Lower leg skin (tissue), 4 donors: ENCODE measurements around the gene ATP6V1E1. TPM values are rescaled to one million over a fixed set of nuclear protein-coding genes. Genes with fewer than 3 reads are reported as not detected.

Source experiments
- DNase-seq, 2 donors: peaks; one replicate each; pipeline ENCODE4 v3.0.0-alpha.2; 2019; ENCODE audit warnings: low spot score in 2 of 2
- H3K4me3 ChIP-seq: fragments of 200-600 bp; sonication (generic); 2 replicates; pipeline ENCODE4 v1.5.1; 2017; ENCODE audit warnings: mild to moderate bottlenecking, low read depth; ENCODE audit not compliant: poor library complexity, severe bottlenecking
- POLR2A ChIP-seq, 2 donors: fragments of 450-650 bp; IDR thresholded peaks; one replicate each; pipeline ENCODE4 v1.6.1; 2016 to 2017; ENCODE audit warnings: antibody characterized with exemption in 2 of 2, mild to moderate bottlenecking in 1 of 2, moderate library complexity in 1 of 2
- WGBS, 2 donors: methylation state at CpG; one replicate each; pipeline ENCODE4 v1.1.5; 2018; 5-methylcytosine and 5-hydroxymethylcytosine counted together
- intact Hi-C: fragments of 100-400 bp; cut with DNase I; formaldehyde crosslinking; loops from one replicate; pipeline ENCODE4 v1.15.0; 2023; ENCODE audit warnings: low total_unique reads
- total RNA-seq, 4 donors: library from RNA; depleted of rRNA; stranded (reverse); fragments of >200 nt; gene quantifications; one replicate each; pipeline ENCODE4 v1.1.0, GENCODE V29; 2016
- TF ChIP-seq, protein P1 (sequence below), 3 donors: fragments of 450-650 bp; IDR thresholded peaks; one replicate each; pipeline ENCODE4 v1.5.1; 2016; ENCODE audit warnings: antibody characterized with exemption in 3 of 3, mild to moderate bottlenecking in 3 of 3, moderate library complexity in 2 of 3

ATP6V1E1 gene
- total RNA-seq, 4 donors from 2014 or later: 113 to 136 (median 125) TPM

DNA sequence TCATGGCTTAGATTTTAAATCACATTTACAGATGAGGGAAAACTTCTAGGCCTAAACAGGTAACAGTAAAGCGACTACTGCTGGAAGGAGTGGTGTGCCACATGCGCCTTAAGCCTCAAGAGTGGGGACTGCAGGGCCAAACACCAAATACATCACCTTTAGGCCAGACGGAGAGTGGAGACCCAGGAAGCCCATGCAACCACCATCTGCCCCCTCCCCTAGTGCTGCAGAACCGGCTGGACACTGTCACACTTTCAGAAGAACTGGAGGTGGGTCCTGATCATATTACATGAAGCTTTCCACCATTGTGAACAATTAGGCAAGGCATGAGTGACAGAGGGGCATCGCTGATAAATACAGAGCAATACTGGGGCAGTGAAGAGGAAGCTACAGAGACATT is 36.3 kb downstream of the ATP6V1E1 start:
- TF ChIP-seq POLR2A (IDR thresholded peaks at IDR 0.05): no peak
- TF ChIP-seq, protein P1, sequence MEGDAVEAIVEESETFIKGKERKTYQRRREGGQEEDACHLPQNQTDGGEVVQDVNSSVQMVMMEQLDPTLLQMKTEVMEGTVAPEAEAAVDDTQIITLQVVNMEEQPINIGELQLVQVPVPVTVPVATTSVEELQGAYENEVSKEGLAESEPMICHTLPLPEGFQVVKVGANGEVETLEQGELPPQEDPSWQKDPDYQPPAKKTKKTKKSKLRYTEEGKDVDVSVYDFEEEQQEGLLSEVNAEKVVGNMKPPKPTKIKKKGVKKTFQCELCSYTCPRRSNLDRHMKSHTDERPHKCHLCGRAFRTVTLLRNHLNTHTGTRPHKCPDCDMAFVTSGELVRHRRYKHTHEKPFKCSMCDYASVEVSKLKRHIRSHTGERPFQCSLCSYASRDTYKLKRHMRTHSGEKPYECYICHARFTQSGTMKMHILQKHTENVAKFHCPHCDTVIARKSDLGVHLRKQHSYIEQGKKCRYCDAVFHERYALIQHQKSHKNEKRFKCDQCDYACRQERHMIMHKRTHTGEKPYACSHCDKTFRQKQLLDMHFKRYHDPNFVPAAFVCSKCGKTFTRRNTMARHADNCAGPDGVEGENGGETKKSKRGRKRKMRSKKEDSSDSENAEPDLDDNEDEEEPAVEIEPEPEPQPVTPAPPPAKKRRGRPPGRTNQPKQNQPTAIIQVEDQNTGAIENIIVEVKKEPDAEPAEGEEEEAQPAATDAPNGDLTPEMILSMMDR (IDR thresholded peaks at IDR 0.05): no peak
- whole genome bisulfite sequencing, 2 donors: 84 to 89% methylated on average over 5 of the region's 5 CpGs
- H3K4me3 ChIP-seq: no peak overlapping the region
- DNase-seq: peak in 1 of 2 donors; percentile 54
- intact Hi-C loops: no loop called here

DNA sequence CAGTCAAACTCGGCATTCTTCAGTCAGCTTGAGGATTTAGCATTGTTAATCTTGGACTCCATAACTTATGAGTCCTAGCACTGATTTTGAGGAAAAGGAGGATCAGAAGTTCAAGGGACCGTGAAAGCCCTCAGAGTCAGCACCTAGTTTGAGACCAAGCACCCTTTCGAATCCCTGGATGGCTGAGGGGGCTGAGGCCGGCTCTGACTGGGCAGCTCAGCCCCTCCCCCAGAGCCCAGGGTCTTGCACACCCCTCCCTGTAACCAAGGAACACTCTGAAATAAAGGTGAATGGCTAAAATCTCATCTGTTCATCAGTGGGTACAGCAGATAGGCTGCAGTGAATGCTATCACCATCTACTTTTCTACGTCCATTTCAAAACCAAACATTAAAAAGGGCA is 38.0 kb downstream of the ATP6V1E1 start:
- no peak for TF ChIP-seq POLR2A (IDR thresholded peaks at IDR 0.05)
- TF ChIP-seq, protein P1 (IDR thresholded peaks at IDR 0.05): no peak
- H3K4me3 ChIP-seq: no peak overlapping the region
- peak in 1 of 2 donors; percentile 67 for DNase-seq
- intact Hi-C loops: no loop called here
- WGBS, 2 donors: 80 to 89% methylated on average over 5 of the region's 5 CpGs

DNA sequence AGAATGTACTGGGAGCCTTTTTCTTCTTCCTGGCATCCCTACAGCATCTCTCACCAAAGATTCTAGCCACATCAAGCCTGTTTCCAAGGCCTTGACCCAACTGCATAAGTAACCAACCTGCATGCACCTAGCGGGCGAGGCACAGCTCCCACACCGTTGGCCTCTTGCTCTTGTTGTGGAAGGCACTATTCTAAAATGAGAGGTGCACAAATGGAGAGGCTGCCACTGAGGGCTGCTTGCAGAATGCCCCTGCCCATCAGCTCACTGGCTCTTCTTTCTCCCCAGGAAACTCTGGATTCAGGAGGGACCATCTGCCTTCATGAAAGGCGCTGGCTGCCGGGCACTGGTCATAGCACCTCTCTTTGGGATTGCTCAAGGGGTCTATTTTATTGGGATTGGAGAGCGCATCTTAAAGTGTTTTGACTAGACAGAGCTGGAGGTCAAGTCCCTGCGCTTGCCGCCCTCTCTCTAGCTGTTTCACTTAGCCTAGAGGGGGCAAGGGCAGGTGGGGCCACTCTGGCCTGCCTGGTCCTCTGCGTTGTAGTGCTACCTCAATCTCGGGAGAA is 38.7 kb downstream of the ATP6V1E1 start:
- no peak for TF ChIP-seq POLR2A (IDR thresholded peaks at IDR 0.05)
- TF ChIP-seq, protein P1 (IDR thresholded peaks at IDR 0.05): no peak
- no peak overlapping the region for H3K4me3 ChIP-seq
- WGBS, 2 donors: 86 to 91% methylated on average over 10 of the region's 10 CpGs
- peak in 1 of 2 donors; percentile 72 for DNase-seq
- intact Hi-C loops: no loop called here

DNA sequence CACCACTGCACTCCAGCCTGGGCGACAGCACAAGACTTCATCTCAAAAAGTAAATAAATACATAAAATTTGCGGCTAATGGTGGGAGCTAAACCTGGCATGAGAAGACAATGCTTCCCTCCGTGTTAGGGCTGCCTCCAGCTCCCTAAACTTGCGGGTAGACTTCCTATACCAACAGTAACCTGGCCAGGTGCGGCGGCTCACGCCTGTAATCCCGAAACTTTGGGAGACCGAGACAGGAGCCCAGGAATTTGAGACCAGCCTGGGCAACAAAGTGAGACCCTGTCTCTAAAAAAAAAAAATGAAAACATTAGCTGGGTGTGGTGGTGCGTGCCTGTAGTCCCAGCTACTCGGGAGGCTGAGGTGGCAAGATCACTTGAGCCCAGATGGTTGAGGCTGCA is 39.9 kb downstream of the ATP6V1E1 start:
- H3K4me3 ChIP-seq: no peak overlapping the region
- WGBS, 2 donors: 92 to 95% methylated on average over 11 of the region's 11 CpGs
- TF ChIP-seq, protein P1 (IDR thresholded peaks at IDR 0.05): no peak
- no peak for TF ChIP-seq POLR2A (IDR thresholded peaks at IDR 0.05)
- peak in 1 of 2 donors; percentile 70 for DNase-seq
- intact Hi-C loops: no loop called here

DNA sequence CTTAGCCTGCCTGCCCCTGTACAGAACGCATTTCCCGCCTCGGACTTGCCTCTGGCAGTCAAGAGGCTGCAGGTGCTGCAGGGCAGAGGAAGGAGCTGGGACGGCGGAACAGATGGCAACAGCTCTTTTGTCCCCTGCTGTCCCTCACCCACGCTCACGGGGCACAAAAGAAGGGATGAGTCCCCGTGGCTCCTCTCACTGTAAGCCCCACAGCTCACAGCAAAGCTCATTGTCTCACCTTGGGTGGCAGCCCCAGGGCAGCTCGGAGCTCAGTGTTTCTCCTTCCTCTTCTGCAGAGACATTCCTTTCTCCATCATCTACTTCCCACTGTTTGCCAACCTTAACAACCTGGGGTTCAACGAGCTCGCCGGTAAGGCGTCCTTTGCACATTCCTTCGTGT is 40.9 kb downstream of the ATP6V1E1 start:
- peak in 1 of 2 donors; percentile 52 for DNase-seq
- intact Hi-C loops: no loop called here
- H3K4me3 ChIP-seq: no peak overlapping the region
- TF ChIP-seq POLR2A (IDR thresholded peaks at IDR 0.05): no peak
- TF ChIP-seq, protein P1 (IDR thresholded peaks at IDR 0.05): no peak
- WGBS, 2 donors: 86 to 87% methylated on average over 14 of the region's 14 CpGs
